Right lobe of liver (tissue), 6 donors: ENCODE data around the gene BBLN. TPM values are rescaled to one million over a fixed set of nuclear protein-coding genes. Genes with fewer than 3 reads are reported as not detected.
"Not testable (repeated sequence)": the region's sequence is repeated elsewhere in the genome, so short reads cannot be mapped to it uniquely, and the experiment has no call there.

Experiments
- ATAC-seq, 4 donors: fragments of 200-7000 bp; cut with Tn5 transposase; one replicate each; pipeline ENCODE4 v1.9.1; 2020; ENCODE audit warnings: mild to moderate bottlenecking in 4 of 4, moderate library complexity in 4 of 4
- DNase-seq, 3 donors: peaks; one replicate each; pipeline ENCODE4 v3.0.0-alpha.2; 2020
- H3K27ac ChIP-seq, 3 donors: fragments of 200-600 bp; one replicate each; pipeline ENCODE4 v1.8.0; 2022
- H3K27me3 ChIP-seq, 2 donors: fragments of 200-600 bp; one replicate each; pipeline ENCODE4 v1.8.0; 2022
- H3K36me3 ChIP-seq, 4 donors: fragments of 200-600 bp; sonication (generic) in 1 of 4; one replicate each; pipeline versions ENCODE4 v1.5.1 to v1.8.0; 2017 to 2022; ENCODE audit warnings: control low read depth in 1 of 4
- H3K4me1 ChIP-seq, 4 donors: fragments of 200-600 bp; sonication (generic) in 1 of 4; one replicate each; pipeline versions ENCODE4 v1.5.1 to v1.8.0; 2017 to 2022; ENCODE audit warnings: control low read depth in 1 of 4
- H3K4me3 ChIP-seq, 3 donors: fragments of 200-600 bp; one replicate each; pipeline ENCODE4 v1.8.0; 2022
- H3K9me3 ChIP-seq, 4 donors: fragments of 200-600 bp; sonication (generic) in 1 of 4; one replicate each; pipeline versions ENCODE4 v1.5.1 to v1.8.0; 2017 to 2022; ENCODE audit warnings: control low read depth in 1 of 4
- CTCF ChIP-seq, 4 donors: fragments of 200-600 bp in 3 of 4; fragments of 450-650 bp in 1 of 4; IDR thresholded peaks; one replicate each; pipeline versions ENCODE4 v1.5.1 to v1.8.0; 2016 to 2022; ENCODE audit warnings: antibody characterized with exemption in 4 of 4, mild to moderate bottlenecking in 2 of 4
- POLR2A ChIP-seq: fragments of 450-650 bp; IDR thresholded peaks from one replicate; pipeline ENCODE4 v1.6.1; 2017; ENCODE audit warnings: antibody characterized with exemption, mild to moderate bottlenecking
- WGBS: methylation state at CpG from one replicate; pipeline ENCODE4 v1.1.6; 2018; ENCODE audit warnings: low coverage, low lambda C conversion rate; ENCODE audit not compliant: insufficient coverage; ENCODE audit errors: missing lambda C conversion rate; 5-methylcytosine and 5-hydroxymethylcytosine counted together
- intact Hi-C, 2 donors: fragments of 100-400 bp; cut with DNase I; formaldehyde crosslinking; loops; one replicate each; pipeline versions ENCODE4 v1.11.2 to v1.14.1; 2022
- total RNA-seq, 6 experiments: library from RNA; depleted of rRNA in 2 of 6; stranded (reverse); fragments of >200 nt in 2 of 6; fragmentation: NEBNext Ultra II Directional in 3 of 6; extraction: Animal tissue kit (Norgen Biotek cat#: 25700) in 3 of 6; gene quantifications; one replicate each; pipeline versions ENCODE4 v1.1.0 to v1.2.4, GENCODE V29; 2016 to 2023
- donor health status: DM: no; HTN: yes; CAD: no.
- donor health status: DM: no; HTN: no; CAD: no.
- donor health status: DM: no; HTN: no; CAD: no.
- donor health status: DM: no; HTN: yes; CAD: no.
- donor health status: DM: no; HTN: yes; CAD: no.

Gene BBLN
- total RNA-seq, 6 experiments from 2014 or later: 13.5 to 192 (median 17.7) TPM

GRCh38 chr9:128178806-128179431 lies 18.9 kb downstream of the BBLN start:
- H3K4me1 ChIP-seq: no peaks in the 10 kb centered on the region
- no peaks in the 10 kb centered on the region for H3K9me3 ChIP-seq
- ATAC-seq (no peak), DNase-seq (no peak)
- intact Hi-C loops: no loop called here
- peaks cover 5 to 63% (median 24%) of the 10 kb centered on the region in 4 donors for H3K36me3 ChIP-seq
- H3K4me3 ChIP-seq: no peak overlapping the region
- H3K27ac ChIP-seq: no peak overlapping the region
- 100% methylated on average over 1 of the region's 11 CpGs for whole genome bisulfite sequencing
- no peaks in the 10 kb centered on the region for H3K27me3 ChIP-seq
- no peak for TF ChIP-seq CTCF (IDR thresholded peaks at IDR 0.05)
- no peak for TF ChIP-seq POLR2A

GRCh38 chr9:128180001-128180400 lies 19.9 kb downstream of the BBLN start:
- no peak for TF ChIP-seq POLR2A
- no peak for TF ChIP-seq CTCF (IDR thresholded peaks at IDR 0.05)
- ATAC-seq: no peak
- Histone ChIP-seq H3K9me3 (no peaks in the 10 kb centered on the region), H3K27ac (no peak overlapping the region), H3K4me1 (no peaks in the 10 kb centered on the region), H3K4me3 (no peak overlapping the region), H3K36me3 (peaks cover 5 to 66% (median 24%) of the 10 kb centered on the region in 4 donors), H3K27me3 (no peaks in the 10 kb centered on the region)
- WGBS: 100% methylated on average over 2 of the region's 8 CpGs
- DNase-seq: no peak
- intact Hi-C loops: no loop called here

GRCh38 chr9:128180447-128180846 lies 20.4 kb downstream of the BBLN start:
- TF ChIP-seq CTCF (IDR thresholded peaks at IDR 0.05) (no peak), POLR2A (no peak)
- no peaks in the 10 kb centered on the region for H3K4me1 ChIP-seq
- no peak overlapping the region for H3K4me3 ChIP-seq
- WGBS: no CpG with 5 or more reads among the region's 8 CpGs
- no peak for DNase-seq
- ATAC-seq: no peak
- no peak overlapping the region for H3K27ac ChIP-seq
- no peaks in the 10 kb centered on the region for H3K27me3 ChIP-seq
- no peaks in the 10 kb centered on the region for H3K9me3 ChIP-seq
- peaks cover 5 to 65% (median 24%) of the 10 kb centered on the region in 4 donors for H3K36me3 ChIP-seq
- intact Hi-C loops: no loop called here

- H3K9me3 ChIP-seq, H3K27ac ChIP-seq, DNase-seq, intact Hi-C loops, H3K27me3 ChIP-seq, H3K4me3 ChIP-seq, ATAC-seq, H3K4me1 ChIP-seq: not testable (repeated sequence)
- WGBS: 67% methylated on average over 1 of the region's 12 CpGs
- H3K36me3 ChIP-seq: peaks cover 5 to 56% (median 20%) of the 10 kb centered on the region in 4 donors
- TF ChIP-seq CTCF (IDR thresholded peaks at IDR 0.05): peak; percentile 17 to 43 (median 34)
These were observed 21.4 kb downstream of the BBLN start for GRCh38 chr9:128181480-128181879.
